DND-41 (cell line): ENCODE measurements around the gene AK6.

Experiments
- CTCF ChIP-seq: IDR thresholded peaks from 2 replicates; pipeline ENCODE4 v1.5.1; 2012; ENCODE audit warnings: borderline replicate concordance, low read length, moderate library complexity, mild to moderate bottlenecking; ENCODE audit not compliant: poor library complexity, severe bottlenecking; ENCODE audit errors: extremely low read depth
- EZH2 ChIP-seq: IDR thresholded peaks from 3 replicates; pipeline ENCODE4 v1.6.1; 2012; ENCODE audit warnings: borderline replicate concordance, low read depth, mild to moderate bottlenecking, moderate library complexity, low read length, inconsistent platforms; ENCODE audit not compliant: severe bottlenecking

- no peak for TF ChIP-seq EZH2
- no peak for TF ChIP-seq CTCF
These were observed 46.3 kb upstream of the AK6 start for GRCh38 chr5:69415584-69415958.
